ENCODE results near the gene FMNL2. TPM values are rescaled to one million over a fixed set of nuclear protein-coding genes. Genes with fewer than 3 reads are reported as not detected.

The FMNL2 gene
- total RNA-seq, 1 experiment from 2014 or later, result 33.6 TPM

GRCh38 chr2:152363936-152364335 is 29.0 kb downstream of the FMNL2 start:
- H3K79me2 ChIP-seq (ENCODE audit: insufficient read depth, low read length), result no peaks in the 10 kb centered on the region; the same call in 1 of the 2 replicates
- H2BK12ac ChIP-seq (ENCODE audit: insufficient read length, low read depth, low read length), result no peak overlapping the region
- no peak overlapping the region for H3K23ac ChIP-seq (ENCODE audit: insufficient read length, low read depth, low read length)
- H3K18ac ChIP-seq (ENCODE audit: insufficient read length, low read depth, low read length), result no peak overlapping the region
- H3K4me1 ChIP-seq (ENCODE audit: insufficient read depth, low read length), result no peaks in the 10 kb centered on the region
- H3K27me3 ChIP-seq (ENCODE audit: insufficient read depth, low read length), result no peaks in the 10 kb centered on the region
- H3K56ac ChIP-seq (ENCODE audit: insufficient read length, low read depth, low read length), result no peak overlapping the region
- Mint-ChIP-seq H3K27ac (no peak overlapping the region), H3K27me3 (ENCODE audit: low read depth) (peaks cover 1% of the 10 kb centered on the region; the same call in 1 of the 2 replicates), H3K9me3 (no peaks in the 10 kb centered on the region; a peak in 1 of 5 replicates), H3K4me3 (no peak overlapping the region), H3K36me3 (ENCODE audit: insufficient read depth in 1 of 3, low read depth in 3 of 3) (no peaks in the 10 kb centered on the region), H3K4me1 (peaks cover 7 to 9% of the 10 kb centered on the region in 2 experiments)
- H4K8ac ChIP-seq (replicated peaks; ENCODE audit: insufficient read length, low read depth, low read length), result no peak overlapping the region
- no peak overlapping the region for H4K5ac ChIP-seq (ENCODE audit: insufficient read length, low read depth, low read length)
- DNase-seq, result no peak
- no peak overlapping the region for H2AFZ ChIP-seq (ENCODE audit: low read length)
- H3K9ac ChIP-seq (ENCODE audit: extremely low read depth, insufficient read length, low read length), result no peak overlapping the region
- H3T11ph ChIP-seq (ENCODE audit: low read length), result no peak overlapping the region
- H4K20me1 ChIP-seq (ENCODE audit: control insufficient read depth, insufficient read depth, insufficient read length), result no peaks in the 10 kb centered on the region
- H3K23me2 ChIP-seq (ENCODE audit: insufficient read length, low read depth, low read length, poor library complexity, severe bottlenecking), result no peaks in the 10 kb centered on the region
- H3K14ac ChIP-seq (ENCODE audit: insufficient read depth, low read length), result no peak overlapping the region
- no peak overlapping the region for H2BK15ac ChIP-seq (ENCODE audit: low read depth, low read length)
- H2BK20ac ChIP-seq (ENCODE audit: low read depth, low read length, poor library complexity, severe bottlenecking), result no peak overlapping the region
- no CpG with 5 or more reads among the region's 1 CpG for WGBS (ENCODE audit: extremely low coverage, insufficient read length, low lambda C conversion rate)
- no peak overlapping the region for H2BK5ac ChIP-seq (ENCODE audit: insufficient read length, low read length)
- H2AK5ac ChIP-seq (ENCODE audit: insufficient read length, low read length), result no peak overlapping the region
- H3K4me2 ChIP-seq (ENCODE audit: insufficient read depth, insufficient read length, low read length), result no peak overlapping the region
- peaks cover 3% of the 10 kb centered on the region for H3K79me1 ChIP-seq (ENCODE audit: insufficient read depth, low read depth, low read length, poor library complexity, severe bottlenecking)
- H2BK120ac ChIP-seq (ENCODE audit: low read depth, low read length, poor library complexity, severe bottlenecking), result no peak overlapping the region
- no peak for TF ChIP-seq CTCF (conservative IDR thresholded peaks at IDR 0.05)
- H3K9me3 ChIP-seq (ENCODE audit: control insufficient read depth, low read depth, low read length), result no peaks in the 10 kb centered on the region
- no peak overlapping the region for H3K27ac ChIP-seq (ENCODE audit: insufficient read length, low read depth, low read length)
- no peak overlapping the region for H4K91ac ChIP-seq (ENCODE audit: insufficient read length, low read depth, low read length)
- H3K4ac ChIP-seq (ENCODE audit: low read depth, low read length), result no peak overlapping the region

Measured in H9 (cell line).